ENCODE data around the gene ZDHHC15. TPM values are rescaled to one million over a fixed set of nuclear protein-coding genes. Genes with fewer than 3 reads are reported as not detected.
"Not testable (repeated sequence)": the region's sequence is repeated elsewhere in the genome, so short reads cannot be mapped to it uniquely, and the experiment has no call there.

The ZDHHC15 gene
- total RNA-seq, 1 experiment from 2014 or later: not detected

DNA sequence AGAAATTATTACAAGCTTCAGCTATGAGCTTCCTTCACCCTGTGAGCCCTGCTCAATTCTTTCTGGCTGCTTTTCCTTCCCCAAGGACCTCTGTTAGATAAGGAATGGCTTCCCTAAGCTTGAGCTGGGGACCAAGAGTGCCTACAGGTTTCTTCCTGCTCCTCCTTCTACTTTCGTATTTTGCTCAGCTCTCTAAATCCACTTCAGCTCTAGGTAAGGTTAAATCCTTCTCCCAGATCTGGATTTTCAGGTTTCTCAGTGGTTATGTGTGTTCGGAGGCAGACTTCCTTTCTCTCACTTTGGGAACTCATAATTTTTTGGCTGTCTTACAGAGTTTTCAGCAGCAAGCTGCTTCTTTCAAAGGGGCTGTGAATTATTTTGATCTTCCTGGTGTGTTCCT is 21.9 kb upstream of the ZDHHC15 start:
- Mint-ChIP-seq H3K4me3 (ENCODE audit: low read depth, unreplicated experiment) (no peak overlapping the region), H3K36me3 (ENCODE audit: insufficient read depth, unreplicated experiment) (no peaks in the 10 kb centered on the region), H3K4me1 (ENCODE audit: low read depth, unreplicated experiment) (no peaks in the 10 kb centered on the region), H3K27me3 (ENCODE audit: unreplicated experiment) (no peaks in the 10 kb centered on the region), H3K9me3 (ENCODE audit: low read depth, unreplicated experiment) (peaks cover 3% of the 10 kb centered on the region), H3K27ac (ENCODE audit: unreplicated experiment) (no peak overlapping the region)
- no peak for DNase-seq
- TF ChIP-seq, protein P1, sequence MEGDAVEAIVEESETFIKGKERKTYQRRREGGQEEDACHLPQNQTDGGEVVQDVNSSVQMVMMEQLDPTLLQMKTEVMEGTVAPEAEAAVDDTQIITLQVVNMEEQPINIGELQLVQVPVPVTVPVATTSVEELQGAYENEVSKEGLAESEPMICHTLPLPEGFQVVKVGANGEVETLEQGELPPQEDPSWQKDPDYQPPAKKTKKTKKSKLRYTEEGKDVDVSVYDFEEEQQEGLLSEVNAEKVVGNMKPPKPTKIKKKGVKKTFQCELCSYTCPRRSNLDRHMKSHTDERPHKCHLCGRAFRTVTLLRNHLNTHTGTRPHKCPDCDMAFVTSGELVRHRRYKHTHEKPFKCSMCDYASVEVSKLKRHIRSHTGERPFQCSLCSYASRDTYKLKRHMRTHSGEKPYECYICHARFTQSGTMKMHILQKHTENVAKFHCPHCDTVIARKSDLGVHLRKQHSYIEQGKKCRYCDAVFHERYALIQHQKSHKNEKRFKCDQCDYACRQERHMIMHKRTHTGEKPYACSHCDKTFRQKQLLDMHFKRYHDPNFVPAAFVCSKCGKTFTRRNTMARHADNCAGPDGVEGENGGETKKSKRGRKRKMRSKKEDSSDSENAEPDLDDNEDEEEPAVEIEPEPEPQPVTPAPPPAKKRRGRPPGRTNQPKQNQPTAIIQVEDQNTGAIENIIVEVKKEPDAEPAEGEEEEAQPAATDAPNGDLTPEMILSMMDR (IDR thresholded peaks at IDR 0.05; ENCODE audit: unreplicated experiment): no peak
- CTCF ChIA-PET: no interaction called here
- no TSS peak for BruUV-seq (replicated peaks)
- intact Hi-C loops (cut with micrococcal nuclease; ENCODE audit: unreplicated experiment): no loop called here

DNA sequence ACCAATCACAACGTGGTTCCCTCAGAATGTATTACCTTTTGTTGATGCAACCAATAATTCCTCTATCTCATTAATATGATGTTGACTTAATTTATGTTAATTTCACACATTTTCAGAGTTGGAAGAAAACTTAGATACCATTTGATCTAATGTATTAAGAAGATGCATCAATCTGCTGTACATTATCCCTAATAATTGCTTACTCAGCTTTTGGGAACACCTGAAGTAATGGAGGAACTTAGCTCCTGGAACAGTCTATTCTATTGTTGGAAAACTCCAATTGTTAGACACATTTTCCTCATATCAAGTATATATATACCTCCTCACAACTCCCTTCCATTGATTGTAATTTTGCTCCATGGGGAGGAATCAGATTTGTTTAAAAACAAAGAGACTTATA is 38.9 kb downstream of the ZDHHC15 start:
- TF ChIP-seq, protein P1 (IDR thresholded peaks at IDR 0.05; ENCODE audit: unreplicated experiment): no peak
- H3K27me3 Mint-ChIP-seq (ENCODE audit: unreplicated experiment): no peaks in the 10 kb centered on the region
- intact Hi-C loops (cut with micrococcal nuclease; ENCODE audit: unreplicated experiment): no loop called here
- H3K4me1 Mint-ChIP-seq (ENCODE audit: low read depth, unreplicated experiment): no peaks in the 10 kb centered on the region
- H3K9me3 Mint-ChIP-seq (ENCODE audit: low read depth, unreplicated experiment): peaks cover 3% of the 10 kb centered on the region
- no peak for DNase-seq
- H3K4me3 Mint-ChIP-seq (ENCODE audit: low read depth, unreplicated experiment): no peak overlapping the region
- no peaks in the 10 kb centered on the region for H3K36me3 Mint-ChIP-seq (ENCODE audit: insufficient read depth, unreplicated experiment)
- CTCF ChIA-PET: no interaction called here
- BruUV-seq (replicated peaks): no TSS peak
- no peak overlapping the region for H3K27ac Mint-ChIP-seq (ENCODE audit: unreplicated experiment)

DNA sequence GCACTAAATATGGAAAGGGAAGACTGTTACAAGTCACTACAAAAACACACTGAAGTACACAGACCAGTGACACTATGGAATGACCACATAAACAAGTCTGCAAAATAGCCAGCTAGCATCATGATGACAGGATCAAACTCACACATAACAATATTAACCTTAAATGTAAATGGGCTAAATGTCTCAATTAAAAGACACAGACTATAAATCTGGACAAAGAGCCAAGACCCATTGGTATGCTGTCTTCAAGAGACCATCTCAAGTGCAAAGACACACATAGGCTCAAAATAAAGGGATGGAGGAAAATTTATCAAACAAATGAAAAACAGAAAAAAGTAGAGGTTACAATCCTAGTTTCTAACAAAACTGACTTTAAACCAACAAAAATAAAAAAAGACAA is 61.1 kb downstream of the ZDHHC15 start:
- BruUV-seq (replicated peaks); CTCF ChIA-PET; H3K9me3 Mint-ChIP-seq (ENCODE audit: low read depth, unreplicated experiment); H3K4me1 Mint-ChIP-seq (ENCODE audit: low read depth, unreplicated experiment); intact Hi-C loops (cut with micrococcal nuclease; ENCODE audit: unreplicated experiment); H3K27me3 Mint-ChIP-seq (ENCODE audit: unreplicated experiment); H3K36me3 Mint-ChIP-seq (ENCODE audit: insufficient read depth, unreplicated experiment); H3K27ac Mint-ChIP-seq (ENCODE audit: unreplicated experiment); DNase-seq; H3K4me3 Mint-ChIP-seq (ENCODE audit: low read depth, unreplicated experiment): not testable (repeated sequence)

DNA sequence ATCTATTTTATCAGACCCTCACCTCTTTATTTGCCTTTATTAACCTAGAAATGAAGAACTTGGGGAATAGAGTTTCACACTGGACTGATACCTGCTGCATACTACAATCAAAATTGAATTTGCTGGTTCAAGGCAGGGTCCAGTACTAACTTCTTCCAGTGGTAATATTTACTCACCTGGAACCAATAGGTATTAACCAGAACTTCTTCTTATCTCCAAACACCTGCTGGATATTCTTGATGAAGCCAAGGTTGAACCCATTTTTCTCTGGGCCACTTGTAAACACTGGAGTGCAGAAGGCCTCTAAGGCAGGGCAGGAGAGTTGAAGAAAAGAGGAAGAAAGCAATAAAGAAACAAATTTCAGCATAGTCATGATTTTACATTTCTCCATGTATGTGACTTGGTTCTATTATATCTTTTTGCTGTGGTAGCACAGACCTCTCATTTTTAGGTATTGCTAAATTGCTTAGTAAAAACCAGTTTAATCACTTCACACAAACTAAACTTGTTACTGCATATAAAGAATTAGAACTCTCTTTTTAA is 101.1 kb downstream of the ZDHHC15 start:
- TF ChIP-seq, protein P1 (IDR thresholded peaks at IDR 0.05; ENCODE audit: unreplicated experiment): no peak
- Mint-ChIP-seq H3K27me3 (ENCODE audit: unreplicated experiment) (no peaks in the 10 kb centered on the region), H3K4me3 (ENCODE audit: low read depth, unreplicated experiment) (no peak overlapping the region), H3K9me3 (ENCODE audit: low read depth, unreplicated experiment) (no peaks in the 10 kb centered on the region), H3K36me3 (ENCODE audit: insufficient read depth, unreplicated experiment) (no peaks in the 10 kb centered on the region), H3K27ac (ENCODE audit: unreplicated experiment) (no peak overlapping the region), H3K4me1 (ENCODE audit: low read depth, unreplicated experiment) (no peaks in the 10 kb centered on the region)
- intact Hi-C loops (cut with micrococcal nuclease; ENCODE audit: unreplicated experiment): no loop called here
- no peak for DNase-seq
- BruUV-seq (replicated peaks): no TSS peak
- CTCF ChIA-PET: no interaction called here

DNA sequence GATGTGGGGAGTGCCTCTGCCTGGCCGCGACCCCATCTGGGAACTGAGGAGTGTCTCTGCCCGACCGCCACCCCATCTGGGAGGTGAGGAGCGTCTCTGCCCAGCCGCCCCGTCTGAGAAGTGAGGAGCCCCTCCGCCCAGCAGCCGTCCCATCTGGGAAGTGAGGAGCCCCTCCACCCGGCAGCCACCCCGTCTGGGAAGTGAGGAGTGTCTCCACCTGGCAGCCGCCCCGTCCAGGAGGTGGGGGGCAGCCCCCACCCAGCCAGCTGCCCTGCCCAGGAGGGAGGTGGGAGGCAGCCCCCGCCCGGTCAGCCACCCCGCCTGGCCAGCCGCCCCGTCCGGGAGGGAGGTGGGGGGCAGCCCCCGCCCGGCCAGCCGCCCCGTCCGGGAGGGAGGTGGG is 115.7 kb downstream of the ZDHHC15 start:
- H3K4me3 Mint-ChIP-seq (ENCODE audit: low read depth, unreplicated experiment); H3K27me3 Mint-ChIP-seq (ENCODE audit: unreplicated experiment); H3K27ac Mint-ChIP-seq (ENCODE audit: unreplicated experiment); CTCF ChIA-PET; H3K36me3 Mint-ChIP-seq (ENCODE audit: insufficient read depth, unreplicated experiment); intact Hi-C loops (cut with micrococcal nuclease; ENCODE audit: unreplicated experiment); H3K4me1 Mint-ChIP-seq (ENCODE audit: low read depth, unreplicated experiment); BruUV-seq (replicated peaks); H3K9me3 Mint-ChIP-seq (ENCODE audit: low read depth, unreplicated experiment); DNase-seq: not testable (repeated sequence)
